HG03196 (cell line): ENCODE results near the gene HPCAL4.

Experiments used
- ATAC-seq: cut with Tn5 transposase; IDR thresholded peaks from one replicate; pipeline ENCODE4 v1.9.1; 2021; ENCODE audit not compliant: unreplicated experiment

HPCAL4 gene

DNA sequence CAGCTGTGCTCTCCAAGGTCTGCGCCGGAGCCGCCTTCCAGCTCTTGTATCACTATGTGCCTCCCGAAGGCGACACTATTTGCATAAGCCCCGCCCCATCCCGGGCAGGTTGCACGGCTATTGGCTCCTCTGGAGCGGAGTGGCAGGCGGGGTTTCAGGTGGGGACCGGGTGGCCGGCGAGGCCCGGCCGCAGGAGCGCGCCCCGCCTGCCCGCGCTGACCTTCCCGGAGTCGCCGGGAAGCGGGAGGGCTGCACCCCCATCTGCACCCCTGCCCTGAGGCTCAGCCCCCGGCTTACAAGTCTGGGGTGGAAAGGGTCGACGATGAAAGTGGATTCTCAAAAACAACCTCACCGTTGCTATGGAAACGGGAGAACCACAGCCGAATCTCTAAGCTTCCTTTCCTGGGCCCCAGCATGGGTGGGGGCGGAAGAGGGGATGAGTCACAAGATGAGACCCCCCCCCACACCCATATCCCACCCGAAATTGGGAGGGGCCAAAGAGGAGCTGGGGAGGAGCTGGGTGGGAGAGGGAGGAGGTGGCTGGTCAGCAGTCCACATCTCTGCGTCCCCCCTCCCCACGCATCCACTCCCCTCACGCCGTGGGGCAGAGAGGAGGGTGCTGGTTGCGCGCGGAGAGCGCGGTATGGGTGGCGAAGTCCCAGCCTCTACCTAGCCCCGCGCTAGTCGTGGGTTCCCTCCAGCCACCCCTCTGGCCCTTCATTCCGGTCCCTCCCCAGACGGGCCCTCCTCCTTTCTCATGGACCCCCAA, at the start of gene HPCAL4:
TSS of gene HPCAL4 (minus strand) at position 51 of the 769 bp plus-strand sequence. CDS start 6,830 bp downstream, outside the sequence.
- ATAC-seq: peak; percentile 63

- peak; percentile 78 for ATAC-seq
Observed at GRCh38 chr1:39738622-39739366, 47.6 kb upstream of the HPCAL4 start, which contains the start of gene PPIE. Gene PPIE, plus strand, starts transcription at chr1:39738882. Its CDS starts 19 bp downstream, at chr1:39738901.

DNA sequence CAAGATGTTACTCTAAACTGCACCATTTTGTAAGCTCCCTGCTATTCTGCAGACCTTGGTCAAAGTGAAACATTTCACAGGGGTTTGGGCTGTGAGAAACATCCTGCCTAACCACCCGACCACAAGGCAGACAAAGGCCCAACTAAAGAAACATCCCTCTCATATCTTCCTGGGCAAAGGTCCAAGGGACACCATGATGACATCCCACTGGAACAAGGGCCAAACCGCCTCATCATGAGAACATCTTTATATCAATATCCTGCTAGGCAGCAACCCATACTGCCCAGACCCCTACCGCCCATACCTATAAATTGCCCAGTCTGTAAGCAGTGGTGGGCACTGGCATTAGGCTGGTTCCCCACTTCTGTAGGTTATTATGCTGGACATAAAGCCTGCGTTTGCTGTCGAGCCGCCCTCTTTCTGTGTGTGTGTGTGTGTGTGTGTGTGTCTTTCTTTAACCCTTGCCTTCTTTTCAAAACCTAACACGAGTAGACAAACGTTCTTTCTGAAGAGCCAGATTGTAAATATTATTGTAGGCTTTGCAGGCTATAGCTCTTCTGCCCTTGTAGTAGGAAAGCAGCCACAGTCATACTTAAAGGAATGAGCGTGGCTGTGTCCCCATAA, 46.4 kb upstream of the HPCAL4 start:
- no peak for ATAC-seq

GRCh38 chr1:39735731-39736130, 44.5 kb upstream of the HPCAL4 start:
- ATAC-seq: no peak

GRCh38 chr1:39733161-39733560, 41.9 kb upstream of the HPCAL4 start:
- ATAC-seq: no peak

GRCh38 chr1:39732730-39733129, 41.5 kb upstream of the HPCAL4 start:
- no peak for ATAC-seq

DNA sequence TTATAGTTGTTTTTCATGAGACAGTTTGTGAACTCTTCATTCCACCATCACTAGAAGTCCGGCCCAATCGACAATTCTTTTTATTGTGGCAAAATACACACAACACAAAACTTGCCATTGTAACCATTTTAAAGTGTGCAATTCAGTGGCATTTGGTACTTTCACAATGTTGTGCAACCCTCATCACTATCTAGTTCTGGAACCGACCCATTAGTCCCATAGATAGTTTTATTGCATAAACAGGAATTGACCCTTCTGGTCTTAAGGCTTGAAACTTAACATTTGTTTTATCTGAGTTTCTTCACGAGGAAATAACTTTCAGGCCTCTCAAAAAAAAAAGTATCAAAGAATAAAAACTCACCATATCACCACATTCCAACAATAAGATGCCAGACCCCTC, 38.6 kb upstream of the HPCAL4 start:
- ATAC-seq: no peak

GRCh38 chr1:39729030-39729429, 37.8 kb upstream of the HPCAL4 start:
- ATAC-seq: no peak

DNA sequence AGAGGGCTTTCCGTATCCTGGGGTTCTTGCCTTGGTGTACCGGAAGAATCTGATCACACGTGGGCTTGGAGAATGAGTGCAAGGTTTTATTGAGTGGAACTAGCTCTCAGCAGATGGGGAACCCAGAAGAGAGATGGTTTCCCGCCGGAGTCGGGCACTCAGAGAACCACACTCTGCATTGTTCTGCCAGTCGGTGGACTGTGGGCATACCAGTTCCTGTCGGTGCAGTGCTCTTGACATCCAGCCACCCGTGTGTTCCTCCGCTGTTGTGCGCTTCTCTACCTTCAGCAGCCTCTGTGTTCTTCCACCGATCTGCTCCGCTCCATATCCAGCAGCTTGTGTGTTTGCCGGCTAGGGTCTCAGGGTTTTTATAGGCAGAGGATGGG, 36.7 kb upstream of the HPCAL4 start:
- no peak for ATAC-seq

DNA sequence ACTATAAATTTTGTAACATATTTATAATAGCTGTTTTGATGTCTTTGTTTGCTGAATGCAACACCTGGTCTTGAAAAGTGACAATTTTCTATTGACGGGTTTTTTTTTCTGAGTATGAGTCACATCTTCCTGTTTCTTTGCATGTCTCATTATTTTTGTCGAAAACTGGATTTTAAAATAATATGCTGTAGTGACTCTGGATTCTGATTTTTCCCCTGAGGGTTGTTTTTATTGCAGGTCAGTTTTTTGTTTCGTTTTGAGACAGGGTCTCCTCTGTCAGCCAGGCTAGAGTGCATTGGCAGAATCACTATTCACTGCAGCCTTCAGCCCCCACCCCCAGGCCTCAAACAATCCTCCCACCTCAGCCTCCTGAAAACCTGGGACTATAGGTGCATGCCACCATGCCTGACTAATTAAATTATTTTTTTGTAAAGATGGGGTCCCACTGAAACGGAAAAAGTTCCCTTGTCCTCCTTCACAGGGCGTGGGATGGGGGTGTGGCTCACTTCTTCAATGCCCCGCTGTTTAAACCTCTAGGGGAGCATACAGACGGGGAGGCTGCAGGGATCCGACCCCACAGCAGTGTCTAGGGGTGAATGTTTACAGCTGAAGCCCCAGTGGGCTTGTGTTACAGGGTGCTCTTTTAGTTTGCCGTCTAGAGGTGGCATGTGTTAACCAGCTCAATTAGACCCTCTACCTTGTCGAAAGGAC, 36.1 kb upstream of the HPCAL4 start:
- ATAC-seq: no peak

DNA sequence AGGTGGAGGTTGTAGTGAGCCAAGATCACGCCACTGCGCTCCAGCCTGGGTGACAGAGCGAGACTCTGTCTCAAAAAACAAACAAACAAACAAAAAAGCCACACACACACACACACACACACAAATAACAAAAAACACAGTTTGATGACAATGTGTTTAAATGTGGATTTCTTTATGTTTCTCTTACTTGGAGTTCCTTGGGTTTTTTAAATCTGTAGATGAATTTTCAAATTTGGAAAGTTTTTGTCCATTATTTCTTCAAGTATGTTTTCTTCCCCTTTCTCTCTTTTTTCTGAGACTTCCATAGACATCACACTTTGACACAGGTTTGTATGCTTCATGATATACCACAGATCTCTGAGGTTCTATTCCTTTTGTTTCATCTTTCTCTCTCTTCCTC, 35.4 kb upstream of the HPCAL4 start:
- ATAC-seq: no peak

DNA sequence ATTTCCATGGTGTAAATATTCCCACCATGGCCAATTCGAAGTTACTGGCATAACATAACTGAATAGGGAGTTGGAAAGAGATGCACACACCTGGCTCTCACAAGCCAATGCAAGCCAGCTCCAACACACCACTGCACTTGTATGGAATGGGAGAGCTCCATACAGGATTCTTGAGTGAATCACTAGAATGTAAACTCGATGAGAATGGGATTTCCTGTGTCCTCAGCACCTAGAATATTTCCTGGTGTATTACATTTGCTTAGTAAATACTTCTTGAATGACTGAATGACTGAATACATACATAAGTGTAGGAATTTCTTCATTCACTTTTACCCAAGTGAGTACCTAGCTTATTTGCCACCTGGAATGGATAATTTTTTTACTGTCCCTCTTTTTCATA, 31.3 kb upstream of the HPCAL4 start:
- ATAC-seq: no peak

DNA sequence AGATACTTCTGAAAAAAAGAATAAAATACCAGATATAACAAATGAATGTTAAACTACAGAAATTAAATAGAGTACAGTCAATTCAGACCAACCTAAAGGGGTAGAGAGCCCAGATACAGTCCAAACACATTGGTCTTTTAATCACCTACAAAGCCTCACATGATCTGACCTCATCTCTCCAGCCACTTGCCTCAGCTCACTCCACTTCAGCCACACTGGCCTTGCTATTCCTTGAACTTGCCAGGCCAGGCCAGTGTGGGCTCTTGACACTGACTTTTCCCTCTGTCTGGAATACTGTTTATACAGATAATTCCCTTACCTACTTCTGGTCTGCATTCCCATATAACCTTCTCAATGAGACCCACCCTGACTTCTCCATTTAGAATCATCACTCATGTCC, 30.4 kb upstream of the HPCAL4 start:
- no peak for ATAC-seq

- no peak for ATAC-seq
Observed at GRCh38 chr1:39720094-39720999, 29.1 kb upstream of the HPCAL4 start.

- no peak for ATAC-seq
Observed at GRCh38 chr1:39717809-39718208, 26.6 kb upstream of the HPCAL4 start.

- ATAC-seq: no peak
Observed at GRCh38 chr1:39713557-39713956, 22.3 kb upstream of the HPCAL4 start.

DNA sequence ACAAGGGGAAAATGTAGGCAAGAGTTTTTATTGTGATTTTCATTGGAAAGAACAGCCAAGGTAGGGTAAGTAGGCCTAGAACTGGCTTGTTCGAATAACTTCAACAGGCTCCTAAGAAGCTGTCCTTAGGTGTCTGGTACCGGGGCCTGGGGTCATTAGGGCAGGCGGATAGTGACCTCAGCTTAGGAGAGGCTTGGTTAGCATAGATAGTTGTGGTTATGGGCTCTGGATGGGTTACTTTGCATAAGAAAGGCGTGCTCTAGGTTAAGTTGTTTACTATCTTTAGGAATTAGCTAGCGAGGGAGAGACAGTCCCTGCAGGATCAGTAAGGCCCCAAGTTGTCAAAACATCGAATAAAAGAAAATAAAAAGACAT, 20.7 kb upstream of the HPCAL4 start:
- ATAC-seq: no peak

GRCh38 chr1:39711104-39711965, 20.1 kb upstream of the HPCAL4 start:
- no peak for ATAC-seq

- no peak for ATAC-seq
Observed at GRCh38 chr1:39707506-39707905, 16.3 kb upstream of the HPCAL4 start.
